Activated T-cell treated with anti-CD3 and anti-CD28 coated beads, Interleukin-2, amount 50 U/mL, for 1 hour (primary cell): ENCODE data around the gene TYW1.
"Not testable (repeated sequence)": the region's sequence is repeated elsewhere in the genome, so short reads cannot be mapped to it uniquely, and the experiment has no call there.

ENCODE experiments used
- DNase-seq: peaks from one replicate; pipeline ENCODE4 v3.0.0-alpha.2; 2020

TYW1 gene

GRCh38 chr7:67192123-67192702 is 195.6 kb downstream of the TYW1 start:
- not testable (repeated sequence) for DNase-seq

GRCh38 chr7:67192889-67193613 is 196.4 kb downstream of the TYW1 start:
- not testable (repeated sequence) for DNase-seq

GRCh38 chr7:67196176-67196575 is 199.5 kb downstream of the TYW1 start:
- not testable (repeated sequence) for DNase-seq

GRCh38 chr7:67198865-67199526 is 202.4 kb downstream of the TYW1 start:
- not testable (repeated sequence) for DNase-seq

DNA sequence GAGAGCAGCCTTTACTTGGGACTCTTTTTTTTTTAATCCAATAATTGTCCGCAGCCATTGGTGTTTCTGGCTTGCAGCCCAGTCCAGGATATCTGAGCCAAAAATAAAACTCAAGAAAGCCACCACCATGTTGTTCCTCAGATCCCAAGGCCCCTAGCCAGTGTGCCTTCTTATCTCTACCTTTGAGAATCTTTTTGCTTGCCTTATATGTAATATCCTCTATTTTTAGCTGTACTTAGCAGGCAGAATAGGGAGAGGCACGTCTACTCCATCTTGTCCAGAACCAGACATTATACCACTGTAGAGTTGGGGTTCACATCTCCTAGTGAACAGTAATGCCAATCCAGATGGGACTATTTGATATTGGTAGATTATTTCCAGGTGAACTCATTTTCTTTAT is 209.1 kb downstream of the TYW1 start:
- not testable (repeated sequence) for DNase-seq

DNA sequence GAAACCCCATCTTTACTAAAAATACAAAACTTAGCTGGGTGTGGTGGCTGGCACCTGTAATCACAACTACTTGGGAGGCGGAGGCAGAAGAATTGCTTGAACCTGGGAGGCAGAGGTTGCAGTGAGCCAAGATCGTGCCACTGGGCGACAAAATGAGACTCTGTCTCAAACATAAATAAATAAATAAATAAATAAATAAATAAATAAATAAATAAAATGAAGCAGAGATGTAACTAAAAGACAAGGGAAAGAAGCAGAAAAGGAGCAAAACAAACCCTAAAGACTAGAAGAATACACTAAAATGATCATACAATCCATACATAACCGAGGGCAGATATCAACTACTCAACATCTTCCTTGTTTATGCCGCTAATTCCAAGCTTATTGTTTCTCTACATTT is 209.8 kb downstream of the TYW1 start:
- DNase-seq, result no peak

- DNase-seq, result not testable (repeated sequence)
Observed at GRCh38 chr7:67208656-67209055, 212.0 kb downstream of the TYW1 start.

- DNase-seq, result no peak
Observed at GRCh38 chr7:67209256-67209655, 212.6 kb downstream of the TYW1 start.

DNA sequence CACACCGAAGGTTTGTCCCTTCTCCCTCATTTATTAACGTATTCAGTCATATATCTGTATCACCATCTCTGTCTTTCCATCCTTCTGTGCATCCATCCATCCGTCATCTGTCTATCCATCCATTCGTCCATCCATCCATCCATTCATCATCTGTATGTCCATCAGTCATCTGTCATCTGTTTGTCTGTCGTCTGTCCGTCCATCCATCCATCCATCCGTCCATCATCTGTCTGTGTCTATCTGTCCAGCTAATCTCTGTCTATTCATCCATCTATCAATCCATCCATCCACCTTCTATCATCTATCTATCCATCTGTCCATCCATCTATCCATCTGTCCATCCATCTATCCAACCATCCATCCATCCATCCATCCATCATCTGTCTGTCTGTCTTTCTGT is 213.9 kb downstream of the TYW1 start:
- no peak for DNase-seq

DNA sequence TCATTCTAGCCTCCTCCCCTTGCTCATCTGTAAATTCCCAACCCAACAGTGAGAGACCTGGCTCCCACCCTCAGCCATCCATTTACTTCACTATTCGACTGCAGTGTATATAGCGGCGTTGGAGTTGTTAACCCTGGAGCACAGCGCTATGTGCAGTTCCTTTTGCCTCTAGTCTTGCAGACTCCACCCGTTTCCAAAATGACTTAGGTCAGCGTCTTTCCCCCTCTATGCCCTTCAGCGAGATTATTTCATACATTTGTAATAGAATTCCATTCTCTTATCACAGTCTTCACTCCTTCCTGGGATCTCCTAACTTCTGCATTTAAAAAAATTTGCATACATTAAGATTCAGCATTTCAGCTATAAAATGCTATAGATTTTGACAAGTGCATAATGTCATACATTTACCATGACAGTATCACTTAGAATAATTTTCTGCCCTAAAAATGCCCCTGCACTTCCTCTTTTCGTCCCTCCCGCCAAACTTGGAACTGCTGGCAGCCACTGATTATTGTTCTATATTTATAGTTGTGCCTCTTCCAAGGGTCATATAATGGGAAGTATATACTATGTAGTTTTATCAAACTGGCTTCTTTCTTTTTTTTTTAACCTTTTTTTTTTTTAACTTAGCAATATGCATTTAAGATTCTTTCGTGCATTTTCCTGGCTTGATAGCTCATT is 215.2 kb downstream of the TYW1 start:
- not testable (repeated sequence) for DNase-seq

DNA sequence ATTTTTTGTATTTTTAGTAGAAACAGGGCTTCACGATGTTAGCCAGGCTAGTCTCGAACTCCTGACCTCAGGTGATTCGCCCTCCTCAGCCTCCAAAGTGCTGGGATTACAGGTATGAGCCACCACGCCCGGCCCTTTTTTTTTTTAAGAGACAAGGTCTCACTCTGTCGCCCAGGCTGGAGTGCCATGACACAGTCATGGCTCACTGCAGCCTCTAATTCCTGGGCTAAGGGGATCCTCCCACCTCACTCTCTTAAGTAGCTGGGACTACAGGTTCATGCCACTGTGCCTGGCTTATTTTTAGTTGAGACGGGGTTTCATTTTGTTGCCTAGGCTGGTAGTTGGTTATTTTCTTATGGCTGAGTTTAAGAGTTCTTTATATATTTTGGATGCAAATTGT is 216.4 kb downstream of the TYW1 start:
- DNase-seq, result not testable (repeated sequence)

DNA sequence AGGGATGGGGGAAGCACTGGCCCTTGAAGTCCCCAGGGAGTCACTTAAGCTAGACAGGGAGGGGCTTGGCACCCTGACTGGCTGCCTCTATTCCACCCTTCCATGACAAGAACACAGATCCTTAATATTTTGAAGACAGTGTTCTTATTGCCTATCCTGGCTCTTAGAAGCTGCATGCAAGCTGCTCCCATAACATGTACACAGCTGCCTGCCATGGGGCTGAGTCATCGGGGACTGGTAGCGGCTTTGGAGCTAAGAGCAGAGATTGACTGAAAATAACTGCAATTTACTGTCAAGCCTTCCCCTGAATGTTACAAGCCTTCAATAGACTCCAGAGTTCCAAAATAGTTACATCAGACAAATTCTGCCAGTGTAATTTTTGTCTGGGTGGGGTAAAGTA is 226.9 kb downstream of the TYW1 start:
- not testable (repeated sequence) for DNase-seq

DNA sequence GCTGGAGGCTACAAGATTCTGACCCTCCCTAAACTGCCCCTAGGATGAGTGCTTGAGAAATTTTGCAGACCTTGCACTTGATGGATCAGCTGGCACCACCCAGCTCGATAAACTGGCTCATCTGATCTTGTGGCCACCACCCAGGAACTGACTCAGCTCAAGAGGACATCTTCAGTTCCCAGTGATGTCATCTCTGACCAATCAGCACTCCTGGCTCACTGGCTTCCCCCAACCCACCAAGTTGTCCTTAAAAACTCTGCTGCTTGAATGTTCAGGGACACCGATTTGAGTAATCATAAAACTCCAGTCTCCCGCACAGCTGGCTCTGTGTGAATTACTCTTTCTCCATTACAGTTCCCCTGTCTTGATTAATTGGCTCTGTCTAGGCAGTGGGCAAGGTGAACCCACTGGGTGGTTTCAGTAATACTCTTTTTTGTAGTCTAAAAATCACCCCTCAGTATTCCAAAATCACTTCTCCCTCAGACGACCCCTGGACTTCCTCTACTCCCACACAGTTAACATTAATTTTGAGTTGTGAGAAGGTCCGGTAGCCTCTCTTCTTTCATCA is 229.8 kb downstream of the TYW1 start:
- not testable (repeated sequence) for DNase-seq

- DNase-seq, result not testable (repeated sequence)
Observed at GRCh38 chr7:67226967-67227366, 230.3 kb downstream of the TYW1 start.

GRCh38 chr7:67229018-67229417 is 232.4 kb downstream of the TYW1 start:
- DNase-seq, result not testable (repeated sequence)

DNA sequence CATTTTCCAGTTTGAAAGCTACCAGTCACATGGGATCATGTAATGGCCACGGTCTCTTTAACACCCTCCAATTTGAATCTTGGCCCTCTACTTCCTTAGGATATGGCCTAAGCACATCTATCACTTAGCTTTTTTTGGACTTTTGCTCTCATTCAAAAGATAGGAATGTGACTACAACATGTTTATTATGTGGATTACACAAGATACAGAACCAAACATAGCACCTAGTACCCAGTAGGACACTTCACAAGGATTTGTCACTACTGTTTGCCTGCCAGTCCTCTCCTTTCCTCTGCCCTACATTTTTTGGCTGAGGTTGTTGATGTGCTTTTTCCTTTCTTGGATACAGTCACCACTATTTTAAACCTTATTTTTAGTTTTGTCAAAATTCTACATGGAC is 233.4 kb downstream of the TYW1 start:
- DNase-seq, result not testable (repeated sequence)

DNA sequence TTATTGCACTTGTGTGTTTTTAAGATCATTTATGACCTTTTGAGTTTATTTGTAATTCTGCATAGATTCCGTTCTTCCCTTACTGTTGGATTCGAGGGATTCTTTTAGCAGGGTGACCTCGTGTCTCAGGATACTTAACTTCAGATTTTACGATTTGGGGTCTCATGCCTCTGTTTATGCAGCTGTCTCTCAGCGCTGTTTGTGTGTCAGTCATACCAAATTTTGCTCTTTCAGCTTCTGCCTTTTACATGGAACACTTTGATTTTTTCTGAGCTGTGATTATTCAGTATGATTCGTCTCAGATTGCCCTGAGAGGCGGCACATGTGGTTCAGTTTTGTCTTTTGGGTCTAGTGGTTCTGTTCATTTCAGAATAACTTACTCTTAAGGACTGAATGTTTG is 236.9 kb downstream of the TYW1 start:
- DNase-seq, result not testable (repeated sequence)

DNA sequence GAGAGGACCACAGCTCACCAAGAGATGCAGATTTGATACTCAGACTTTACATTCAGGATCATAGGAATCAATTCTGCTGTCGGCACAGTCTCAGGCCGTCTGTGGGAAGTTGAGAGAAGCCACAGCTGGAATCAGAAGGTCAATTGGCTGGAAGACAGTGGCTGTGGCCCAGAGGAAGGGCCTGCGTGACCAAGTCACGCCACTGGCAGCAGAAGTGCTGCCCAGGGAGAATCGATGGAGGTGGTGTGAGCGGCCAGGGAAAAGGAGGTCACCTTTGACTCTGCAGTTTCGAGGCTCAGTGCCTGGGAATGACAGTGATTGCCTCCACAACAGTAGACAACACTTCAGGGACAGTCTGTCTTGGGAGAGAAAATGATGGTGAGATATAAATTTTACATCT is 239.6 kb downstream of the TYW1 start:
- not testable (repeated sequence) for DNase-seq

- DNase-seq, result not testable (repeated sequence)
Observed at GRCh38 chr7:67242871-67243270, 246.2 kb downstream of the TYW1 start.

GRCh38 chr7:67248364-67248763 is 251.7 kb downstream of the TYW1 start:
- not testable (repeated sequence) for DNase-seq

GRCh38 chr7:67251986-67252558 is 255.4 kb downstream of the TYW1 start:
- no peak for DNase-seq

GRCh38 chr7:67255076-67255475 is 258.4 kb downstream of the TYW1 start:
- not testable (repeated sequence) for DNase-seq

DNA sequence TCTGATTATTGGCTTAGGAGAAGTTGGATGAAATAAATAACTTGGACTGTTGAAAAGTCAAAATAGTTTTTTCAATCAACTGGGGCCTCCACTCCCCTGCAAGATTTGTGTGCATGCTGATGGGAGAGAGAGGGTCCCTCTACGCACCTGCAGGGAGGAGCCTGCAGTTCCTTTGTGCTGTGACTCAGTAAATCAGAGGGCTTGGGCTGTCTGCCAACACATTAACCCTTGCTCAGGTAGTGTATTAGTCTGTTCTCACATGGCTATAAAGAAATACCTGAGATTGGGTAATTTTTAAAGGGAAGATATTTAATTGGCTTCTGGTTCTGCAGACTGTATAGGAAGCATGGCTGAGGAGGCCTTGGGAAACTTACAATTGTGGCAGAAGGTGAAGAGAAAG is 261.1 kb downstream of the TYW1 start:
- not testable (repeated sequence) for DNase-seq
